ENCODE results near the gene DDX31.

Gene DDX31

DNA sequence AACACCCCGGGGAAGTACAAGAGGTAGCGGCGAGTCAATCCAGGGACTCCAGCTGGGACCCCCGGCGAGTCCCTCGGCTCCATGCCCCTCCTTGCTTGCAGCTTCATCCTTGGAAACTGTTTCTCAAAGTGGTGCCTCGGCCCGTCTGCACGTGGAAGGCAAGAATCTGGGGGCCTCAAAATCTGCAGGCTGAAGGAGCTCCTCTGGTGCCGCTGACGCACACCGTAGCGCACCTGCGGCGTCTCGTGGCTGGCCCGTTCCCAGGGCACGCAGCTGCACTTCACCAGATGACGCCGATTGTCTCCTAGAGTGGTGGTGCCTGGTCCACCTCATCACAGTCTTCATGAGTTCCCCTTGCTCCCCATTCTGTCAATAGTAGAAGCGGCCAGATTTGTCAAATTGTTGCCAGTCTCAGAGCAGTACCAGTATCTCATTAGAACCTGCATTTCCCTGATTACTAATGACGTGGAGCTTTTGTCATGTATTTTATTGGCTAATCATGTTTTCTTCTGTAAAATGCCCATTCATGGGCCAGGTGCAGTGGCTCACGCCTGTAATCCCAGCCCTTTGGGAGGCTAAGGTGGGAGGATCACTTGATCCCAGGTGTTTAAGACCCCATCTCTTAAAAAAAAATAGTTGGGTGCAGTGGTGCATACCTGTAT lies 39.1 kb upstream of the DDX31 start:
- H3K4me3 ChIP-seq (replicated peaks; ENCODE audit: insufficient read depth, low read length), result no peak overlapping the region
- DNase-seq (ENCODE audit: low read depth in 1 of 2, low spot score in 1 of 2), result no peak
- no peak overlapping the region for H3K27ac ChIP-seq (replicated peaks)
- TF ChIP-seq POLR2AphosphoS5 (IDR thresholded peaks at IDR 0.05; ENCODE audit: low read depth), result no peak
- TF ChIP-seq SPI1 (IDR thresholded peaks at IDR 0.05; ENCODE audit: borderline replicate concordance, low read depth), result no peak
- no peak for TF ChIP-seq GABPA (IDR thresholded peaks at IDR 0.05; ENCODE audit: low read depth)
- TF ChIP-seq, protein P1, sequence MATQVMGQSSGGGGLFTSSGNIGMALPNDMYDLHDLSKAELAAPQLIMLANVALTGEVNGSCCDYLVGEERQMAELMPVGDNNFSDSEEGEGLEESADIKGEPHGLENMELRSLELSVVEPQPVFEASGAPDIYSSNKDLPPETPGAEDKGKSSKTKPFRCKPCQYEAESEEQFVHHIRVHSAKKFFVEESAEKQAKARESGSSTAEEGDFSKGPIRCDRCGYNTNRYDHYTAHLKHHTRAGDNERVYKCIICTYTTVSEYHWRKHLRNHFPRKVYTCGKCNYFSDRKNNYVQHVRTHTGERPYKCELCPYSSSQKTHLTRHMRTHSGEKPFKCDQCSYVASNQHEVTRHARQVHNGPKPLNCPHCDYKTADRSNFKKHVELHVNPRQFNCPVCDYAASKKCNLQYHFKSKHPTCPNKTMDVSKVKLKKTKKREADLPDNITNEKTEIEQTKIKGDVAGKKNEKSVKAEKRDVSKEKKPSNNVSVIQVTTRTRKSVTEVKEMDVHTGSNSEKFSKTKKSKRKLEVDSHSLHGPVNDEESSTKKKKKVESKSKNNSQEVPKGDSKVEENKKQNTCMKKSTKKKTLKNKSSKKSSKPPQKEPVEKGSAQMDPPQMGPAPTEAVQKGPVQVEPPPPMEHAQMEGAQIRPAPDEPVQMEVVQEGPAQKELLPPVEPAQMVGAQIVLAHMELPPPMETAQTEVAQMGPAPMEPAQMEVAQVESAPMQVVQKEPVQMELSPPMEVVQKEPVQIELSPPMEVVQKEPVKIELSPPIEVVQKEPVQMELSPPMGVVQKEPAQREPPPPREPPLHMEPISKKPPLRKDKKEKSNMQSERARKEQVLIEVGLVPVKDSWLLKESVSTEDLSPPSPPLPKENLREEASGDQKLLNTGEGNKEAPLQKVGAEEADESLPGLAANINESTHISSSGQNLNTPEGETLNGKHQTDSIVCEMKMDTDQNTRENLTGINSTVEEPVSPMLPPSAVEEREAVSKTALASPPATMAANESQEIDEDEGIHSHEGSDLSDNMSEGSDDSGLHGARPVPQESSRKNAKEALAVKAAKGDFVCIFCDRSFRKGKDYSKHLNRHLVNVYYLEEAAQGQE (IDR thresholded peaks at IDR 0.05; ENCODE audit: insufficient replicate concordance, low read depth), result no peak
- TF ChIP-seq, protein P2, sequence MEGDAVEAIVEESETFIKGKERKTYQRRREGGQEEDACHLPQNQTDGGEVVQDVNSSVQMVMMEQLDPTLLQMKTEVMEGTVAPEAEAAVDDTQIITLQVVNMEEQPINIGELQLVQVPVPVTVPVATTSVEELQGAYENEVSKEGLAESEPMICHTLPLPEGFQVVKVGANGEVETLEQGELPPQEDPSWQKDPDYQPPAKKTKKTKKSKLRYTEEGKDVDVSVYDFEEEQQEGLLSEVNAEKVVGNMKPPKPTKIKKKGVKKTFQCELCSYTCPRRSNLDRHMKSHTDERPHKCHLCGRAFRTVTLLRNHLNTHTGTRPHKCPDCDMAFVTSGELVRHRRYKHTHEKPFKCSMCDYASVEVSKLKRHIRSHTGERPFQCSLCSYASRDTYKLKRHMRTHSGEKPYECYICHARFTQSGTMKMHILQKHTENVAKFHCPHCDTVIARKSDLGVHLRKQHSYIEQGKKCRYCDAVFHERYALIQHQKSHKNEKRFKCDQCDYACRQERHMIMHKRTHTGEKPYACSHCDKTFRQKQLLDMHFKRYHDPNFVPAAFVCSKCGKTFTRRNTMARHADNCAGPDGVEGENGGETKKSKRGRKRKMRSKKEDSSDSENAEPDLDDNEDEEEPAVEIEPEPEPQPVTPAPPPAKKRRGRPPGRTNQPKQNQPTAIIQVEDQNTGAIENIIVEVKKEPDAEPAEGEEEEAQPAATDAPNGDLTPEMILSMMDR (IDR thresholded peaks at IDR 0.05; ENCODE audit: insufficient read depth, low read length), result no peak
- peaks cover 2% of the 10 kb centered on the region for H3K27me3 ChIP-seq (ENCODE audit: insufficient read depth, poor library complexity, severe bottlenecking)

DNA sequence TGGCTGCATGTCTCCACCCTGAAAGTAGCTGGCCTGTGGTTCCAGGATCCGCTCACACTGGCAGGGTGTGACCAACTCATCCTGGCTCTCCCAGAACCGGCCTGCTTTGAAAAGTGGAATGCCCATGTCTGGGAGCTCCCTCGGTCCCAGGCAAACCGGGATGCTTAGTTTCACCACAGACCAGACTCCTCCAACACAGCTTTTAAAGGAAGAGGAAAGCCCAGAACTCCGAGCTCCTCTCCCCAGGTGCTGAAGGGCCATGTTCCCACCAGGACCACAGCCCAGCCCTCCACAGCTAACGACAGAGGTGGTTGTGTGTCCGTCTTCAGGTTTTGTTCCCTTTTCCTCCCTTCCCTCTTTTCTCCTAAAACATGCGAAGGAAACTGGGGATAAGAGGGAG lies 38.5 kb upstream of the DDX31 start:
- TF ChIP-seq, protein P1 (IDR thresholded peaks at IDR 0.05; ENCODE audit: insufficient replicate concordance, low read depth), result no peak
- TF ChIP-seq, protein P2 (IDR thresholded peaks at IDR 0.05; ENCODE audit: insufficient read depth, low read length), result no peak
- TF ChIP-seq POLR2AphosphoS5 (IDR thresholded peaks at IDR 0.05; ENCODE audit: low read depth), result no peak
- no peak for TF ChIP-seq GABPA (IDR thresholded peaks at IDR 0.05; ENCODE audit: low read depth)
- peaks cover 6% of the 10 kb centered on the region for H3K27me3 ChIP-seq (ENCODE audit: insufficient read depth, poor library complexity, severe bottlenecking)

DNA sequence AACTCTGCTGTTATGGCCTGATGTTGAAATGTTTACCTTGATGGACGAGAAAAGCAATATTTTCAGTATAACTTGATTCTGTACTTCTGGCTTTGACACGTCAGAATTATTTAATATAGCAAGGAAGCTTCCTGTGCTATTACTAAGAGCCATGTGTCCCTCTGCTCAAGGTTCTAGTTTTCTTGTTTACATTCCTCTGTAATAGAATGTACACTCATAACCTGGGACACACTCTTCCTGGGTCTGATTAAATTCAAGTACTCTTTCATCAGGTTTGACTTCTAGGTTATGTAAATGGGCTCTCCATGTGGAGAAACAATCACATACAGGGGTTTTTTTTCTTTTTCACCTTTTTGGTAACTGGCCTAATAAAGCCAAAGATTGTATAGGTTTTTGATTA lies 33.6 kb upstream of the DDX31 start:
- DNase-seq (ENCODE audit: low read depth in 1 of 2, low spot score in 1 of 2), result no peak
- H3K27ac ChIP-seq (replicated peaks), result no peak overlapping the region
- H3K4me3 ChIP-seq (replicated peaks; ENCODE audit: insufficient read depth, low read length), result no peak overlapping the region
- H3K27me3 ChIP-seq (ENCODE audit: insufficient read depth, poor library complexity, severe bottlenecking), result peaks cover 6% of the 10 kb centered on the region
- TF ChIP-seq, protein P2 (IDR thresholded peaks at IDR 0.05; ENCODE audit: insufficient read depth, low read length), result no peak
- TF ChIP-seq, protein P1 (IDR thresholded peaks at IDR 0.05; ENCODE audit: insufficient replicate concordance, low read depth), result no peak
- TF ChIP-seq POLR2AphosphoS5 (IDR thresholded peaks at IDR 0.05; ENCODE audit: low read depth), result no peak
- no peak for TF ChIP-seq GABPA (IDR thresholded peaks at IDR 0.05; ENCODE audit: low read depth)
- no peak for TF ChIP-seq SPI1 (IDR thresholded peaks at IDR 0.05; ENCODE audit: borderline replicate concordance, low read depth)

More for the DNA sequence above, 38.5 kb upstream of the DDX31 start:
- Histone ChIP-seq H3K4me3 (replicated peaks; ENCODE audit: insufficient read depth, low read length) (no peak overlapping the region), H3K27ac (replicated peaks) (no peak overlapping the region)
- no peak for DNase-seq (ENCODE audit: low read depth in 1 of 2, low spot score in 1 of 2)
